Fibroblast of skin of left quadriceps (primary cell): ENCODE measurements around the gene PRKG1.
A peak's percentile ranks its signal among the peaks of the same experiment; 100 is the strongest.
"Not testable (repeated sequence)": the region's sequence is repeated elsewhere in the genome, so short reads cannot be mapped to it uniquely, and the experiment has no call there.

ENCODE experiments used
- DNase-seq, 2 experiments: peaks; one replicate each; pipeline ENCODE4 v3.0.0-alpha.2; 2013; ENCODE audit warnings: low read depth in 2 of 2

The PRKG1 gene

DNA sequence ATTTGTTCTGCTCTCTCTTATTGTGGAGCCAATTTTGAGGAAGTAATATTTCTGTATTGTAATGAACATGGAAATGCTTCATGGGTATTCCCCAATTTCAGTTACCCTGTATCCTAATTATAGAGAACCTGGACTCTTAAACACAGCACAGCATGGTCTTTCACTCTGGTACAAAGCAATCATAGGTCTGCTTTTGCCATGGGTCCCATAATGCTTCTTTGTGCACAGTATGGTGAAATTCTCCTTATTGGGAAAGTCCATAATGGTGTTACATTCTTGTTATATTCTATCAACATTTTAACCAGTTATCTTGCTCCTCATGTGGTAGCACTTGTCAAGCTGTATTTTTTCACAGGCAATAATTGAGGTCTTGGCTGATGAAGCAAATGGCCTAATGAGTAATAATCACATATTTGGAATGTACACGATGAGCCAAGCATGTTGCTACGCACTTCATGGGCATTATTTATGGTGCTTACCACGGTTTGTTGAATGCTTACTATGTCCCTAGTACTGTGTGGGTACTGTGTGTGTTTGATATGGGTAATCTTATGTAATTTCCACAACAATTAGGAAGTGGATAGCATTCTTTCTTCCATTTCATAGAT, 42.9 kb downstream of the PRKG1 start:
- DNase-seq = peak in 1 of 2 experiments; percentile 18

DNA sequence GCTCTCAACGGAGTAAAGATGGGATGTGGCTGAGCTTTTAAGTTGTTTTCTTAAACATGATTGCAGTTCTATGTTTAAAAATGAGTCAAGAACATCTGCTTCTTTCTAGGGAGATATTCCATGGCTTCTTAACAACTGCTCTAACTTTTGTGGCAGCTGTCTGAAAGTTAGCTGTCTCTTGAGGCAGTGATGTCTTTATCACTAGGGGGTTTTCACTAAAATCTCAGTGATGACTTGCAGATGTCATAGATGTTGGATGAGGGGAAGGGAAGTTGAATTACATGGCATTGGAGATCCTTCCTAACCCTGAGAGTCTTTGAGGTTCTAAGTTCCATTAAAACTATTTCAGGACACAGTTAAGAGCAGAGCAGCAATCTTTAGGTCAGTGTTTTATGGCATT, 43.5 kb downstream of the PRKG1 start:
- peak in 1 of 2 experiments; percentile 20 for DNase-seq

DNA sequence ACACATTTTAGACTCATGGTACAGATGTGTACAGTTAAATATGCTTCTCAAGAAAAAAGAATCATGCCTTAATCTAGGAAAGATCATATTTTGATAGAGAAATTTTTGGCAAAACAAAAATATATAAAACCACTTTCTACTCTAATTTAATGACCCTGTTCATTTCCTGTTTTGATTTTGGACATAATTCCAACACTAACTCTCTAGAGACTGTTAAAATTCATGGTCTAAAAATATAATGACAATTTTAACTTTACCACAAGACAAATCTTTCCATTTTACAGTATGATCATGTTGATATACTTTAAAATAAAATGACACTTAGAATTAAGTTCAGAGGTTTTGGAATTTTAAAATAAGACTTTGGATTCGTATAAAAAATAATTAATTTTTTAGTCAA, 45.2 kb downstream of the PRKG1 start:
- DNase-seq = no peak

DNA sequence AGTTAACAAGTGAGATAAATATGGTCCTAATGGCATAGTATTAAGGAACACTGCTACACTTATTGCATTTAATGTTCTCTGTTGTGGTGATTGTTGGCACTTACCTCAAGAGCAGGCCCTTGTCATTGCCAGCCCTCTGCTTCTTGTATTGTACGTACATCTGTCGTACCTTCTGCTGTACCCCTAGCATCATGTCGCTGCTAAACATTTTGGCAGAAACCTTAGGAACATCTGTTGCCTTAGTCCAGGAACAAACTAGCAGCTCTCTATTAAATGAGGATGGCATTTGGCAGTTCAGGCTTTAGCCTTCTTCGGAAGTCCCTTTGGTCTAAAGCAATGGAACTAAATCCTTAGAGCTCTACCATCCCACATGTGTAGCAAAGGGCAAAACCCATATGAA, 47.6 kb downstream of the PRKG1 start:
- no peak for DNase-seq

DNA sequence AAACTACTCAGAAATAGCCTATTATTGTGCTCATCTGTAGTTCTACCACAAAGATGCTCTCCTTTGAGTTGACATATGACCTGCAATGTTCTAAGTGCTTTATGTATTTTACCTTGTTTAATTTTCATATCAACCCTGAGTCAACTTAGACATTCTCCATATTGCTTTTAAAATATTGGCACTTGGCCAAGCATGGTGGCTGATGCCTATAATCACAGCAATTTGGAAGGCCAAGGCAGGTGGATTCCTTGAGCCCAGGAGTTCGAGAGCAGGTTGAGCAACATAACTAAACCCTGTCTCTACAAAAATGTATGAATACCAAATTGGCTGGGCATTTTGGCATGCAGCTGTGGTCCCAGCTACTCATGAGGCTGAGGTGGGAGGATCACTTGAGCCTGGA, 50.6 kb downstream of the PRKG1 start:
- no peak for DNase-seq

DNA sequence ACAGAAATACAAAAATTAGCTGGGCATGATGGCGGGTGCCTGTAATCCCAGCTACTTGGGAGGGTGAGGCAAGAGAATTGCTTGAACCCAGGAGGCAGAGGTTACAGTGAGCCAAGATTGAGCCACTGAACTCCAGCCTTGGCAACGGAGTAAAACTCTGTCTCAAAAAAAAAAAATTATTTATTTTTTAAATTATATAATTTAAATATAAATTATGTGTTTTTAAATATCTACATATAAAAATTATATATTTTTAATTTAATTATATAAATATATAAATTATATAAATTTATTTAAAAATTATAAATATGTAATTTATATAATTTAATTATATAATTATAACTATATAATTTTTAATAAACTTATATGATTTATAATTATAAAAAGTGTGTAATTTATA, 51.2 kb downstream of the PRKG1 start:
- no peak for DNase-seq

DNA sequence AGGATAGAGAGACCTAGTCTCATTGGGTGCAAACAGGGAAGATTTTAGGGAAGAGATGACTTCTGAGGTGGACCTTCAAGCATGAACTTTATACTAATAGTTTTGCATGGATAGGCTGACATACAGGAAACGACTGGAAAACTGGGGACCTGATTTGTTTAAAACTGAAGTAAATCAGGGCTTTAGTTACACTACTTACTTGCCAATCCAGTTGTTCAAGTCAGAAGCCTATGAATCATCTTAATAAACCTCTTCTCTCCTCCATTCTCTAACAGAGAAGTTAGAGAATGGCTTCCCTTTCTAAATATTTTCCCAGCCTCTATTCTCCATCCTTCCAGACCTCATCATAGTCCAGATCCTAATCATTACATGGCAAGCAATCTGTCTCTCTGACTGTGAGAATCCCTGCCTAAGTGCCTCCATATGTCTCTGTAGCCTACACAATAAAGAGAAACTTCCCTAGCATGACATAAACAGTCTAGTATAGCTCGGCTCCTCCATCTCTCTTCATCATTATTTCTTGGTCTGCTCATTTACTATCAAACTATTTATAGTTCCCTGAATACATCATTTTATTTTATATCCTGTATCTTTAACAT, 55.8 kb downstream of the PRKG1 start:
- peak; percentile 35 to 36 for DNase-seq

DNA sequence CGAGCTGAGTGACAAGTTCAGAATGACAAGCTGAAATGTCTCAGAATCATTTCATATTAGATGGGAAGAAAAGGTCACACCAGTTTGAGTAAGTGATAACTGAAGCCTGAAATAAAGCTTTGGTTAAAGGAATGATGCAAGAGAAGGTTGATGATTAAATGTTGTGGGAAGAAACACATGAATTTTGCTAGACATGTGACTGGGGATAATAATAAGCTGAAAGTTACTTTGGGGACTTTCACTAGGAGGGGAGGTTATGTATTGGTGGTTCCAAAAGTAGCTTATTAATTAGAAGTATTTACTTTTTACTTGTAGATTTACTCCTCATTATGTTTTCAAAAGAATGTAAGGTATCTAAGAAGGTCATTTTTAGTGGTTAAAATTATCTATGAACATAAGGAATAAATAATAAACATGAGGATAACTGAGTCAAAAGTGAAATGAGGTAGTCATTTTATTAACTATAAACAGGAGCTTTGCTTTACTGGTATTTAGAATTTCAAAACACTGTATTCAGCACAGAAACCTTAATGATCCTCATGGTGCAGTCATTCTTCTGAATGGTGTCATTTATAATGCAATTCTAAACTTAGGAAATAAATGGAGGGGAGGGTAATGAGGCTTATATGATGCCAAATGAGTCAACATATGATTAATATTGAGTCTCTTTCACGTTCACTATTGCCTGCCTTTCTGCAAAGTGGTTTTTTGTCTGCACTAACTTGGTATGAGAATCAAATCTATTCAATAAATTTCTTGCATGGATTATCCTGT, 63.7 kb downstream of the PRKG1 start:
- DNase-seq = peak; percentile 61

DNA sequence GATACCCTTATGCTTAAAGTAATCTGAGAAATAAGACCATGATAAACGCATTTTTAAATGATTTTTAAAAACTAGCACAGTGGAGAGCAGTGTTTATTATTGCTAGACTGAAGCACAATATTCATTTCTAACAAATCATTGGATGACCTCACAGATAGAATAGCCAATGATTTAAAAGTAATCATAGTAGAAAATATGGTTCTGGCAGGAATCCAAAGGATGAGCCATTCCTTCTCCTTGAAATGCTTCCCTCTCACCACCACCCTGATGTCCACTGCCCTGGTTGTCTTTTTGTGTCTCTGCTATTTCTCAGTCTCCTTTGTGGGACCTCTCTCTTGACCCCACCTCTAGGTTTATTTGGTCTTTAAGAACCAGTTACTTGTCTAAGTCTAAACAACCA, 64.9 kb downstream of the PRKG1 start:
- no peak for DNase-seq

DNA sequence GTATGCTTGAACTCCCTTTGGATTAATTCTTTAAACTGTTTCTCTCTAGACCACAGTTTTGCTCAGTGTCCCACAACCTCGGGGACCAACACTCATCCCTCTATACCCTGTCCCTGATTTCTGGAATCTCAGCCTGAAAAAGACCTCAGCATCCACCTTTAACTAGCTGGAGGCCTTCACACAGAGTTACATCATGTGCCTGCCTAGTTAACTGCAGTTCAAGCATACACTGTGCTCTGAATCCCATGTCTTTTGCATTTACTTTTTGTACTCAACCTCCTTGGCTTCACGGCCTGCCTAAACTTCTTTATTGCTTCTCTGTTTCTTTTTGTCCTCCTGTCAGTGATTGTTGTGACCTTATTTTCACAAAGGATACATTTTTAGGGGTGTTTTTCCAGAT, 66.7 kb downstream of the PRKG1 start:
- no peak for DNase-seq

DNA sequence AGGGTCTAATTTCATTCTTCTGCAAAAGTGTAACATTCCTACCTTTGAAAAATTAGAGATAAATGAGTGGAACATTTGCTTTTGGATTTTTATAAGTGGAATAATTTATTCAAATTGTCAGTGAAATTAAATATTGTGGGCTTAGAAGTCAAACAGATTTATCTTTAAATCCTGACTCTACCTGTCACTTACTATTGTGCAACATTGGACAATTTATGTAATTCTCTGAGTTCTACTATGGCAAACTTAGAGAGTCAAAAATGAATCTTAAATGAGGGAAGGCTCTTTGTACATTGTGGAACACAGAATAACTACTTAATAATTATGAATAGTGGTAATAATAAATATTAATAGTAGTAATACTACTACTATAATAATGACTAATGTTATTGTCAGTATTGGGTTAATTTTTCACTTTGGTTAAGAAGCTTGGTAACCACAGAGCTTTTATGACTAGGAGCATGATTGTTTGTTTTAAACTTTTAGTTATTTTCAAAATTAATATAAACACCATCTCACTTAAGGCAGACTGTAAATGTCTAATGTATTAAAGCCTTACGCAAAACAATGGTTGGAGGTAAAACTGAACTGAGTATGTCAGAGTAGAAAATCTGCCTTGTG, 70.0 kb downstream of the PRKG1 start:
- DNase-seq = no peak

DNA sequence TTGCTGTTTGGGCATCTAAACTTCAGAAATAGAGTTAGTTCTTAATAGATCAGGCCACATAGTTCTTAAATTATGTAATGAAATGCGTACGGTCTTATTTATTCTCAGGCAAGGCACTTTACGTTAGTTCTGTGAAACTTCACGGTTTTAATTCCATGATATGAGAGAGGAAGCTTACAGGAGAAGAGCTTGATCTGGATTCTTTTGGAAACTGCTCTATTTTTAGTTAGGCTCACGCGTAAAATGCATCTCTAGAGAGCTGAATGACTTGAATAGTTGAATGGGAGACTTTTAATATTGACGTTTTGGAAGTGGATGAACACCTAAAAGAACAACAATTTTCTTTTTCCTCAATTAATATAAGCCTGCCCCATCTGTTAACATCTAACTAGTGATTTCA, 71.1 kb downstream of the PRKG1 start:
- DNase-seq = no peak

DNA sequence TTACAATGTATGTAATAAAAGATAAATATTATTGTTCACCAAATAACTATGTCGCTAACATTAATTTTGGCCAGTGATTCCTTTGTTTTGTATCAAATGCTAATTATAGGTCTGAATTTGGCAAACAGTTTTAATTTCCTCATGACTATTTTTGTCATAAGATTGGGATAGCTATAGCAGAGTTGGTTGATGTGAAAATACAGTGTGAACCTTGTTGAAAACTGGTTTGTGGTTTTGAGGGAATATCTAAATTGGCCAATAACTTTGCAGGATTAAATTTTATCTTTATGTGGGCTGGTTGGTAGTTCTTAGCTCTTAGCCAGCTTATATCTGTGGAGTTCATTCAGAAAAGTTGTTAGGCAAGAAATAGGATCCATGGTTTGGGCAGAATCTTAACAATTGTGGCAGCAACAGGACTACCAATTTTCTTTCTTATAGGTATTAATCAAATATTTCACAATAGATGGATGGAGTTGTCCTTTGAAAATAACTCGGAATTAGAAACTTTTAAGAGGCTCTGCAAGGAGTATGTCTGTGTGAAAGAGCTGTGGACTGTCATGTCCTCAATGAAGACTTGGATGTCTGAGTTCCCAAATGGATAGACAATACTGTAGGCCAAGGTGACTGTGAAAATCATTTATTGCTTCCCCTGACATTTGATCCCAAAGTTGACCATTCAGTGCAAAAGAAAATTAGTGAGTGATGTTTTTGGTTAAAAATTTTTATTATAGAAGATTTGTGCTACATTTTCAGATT, 73.5 kb downstream of the PRKG1 start:
- DNase-seq = no peak

DNA sequence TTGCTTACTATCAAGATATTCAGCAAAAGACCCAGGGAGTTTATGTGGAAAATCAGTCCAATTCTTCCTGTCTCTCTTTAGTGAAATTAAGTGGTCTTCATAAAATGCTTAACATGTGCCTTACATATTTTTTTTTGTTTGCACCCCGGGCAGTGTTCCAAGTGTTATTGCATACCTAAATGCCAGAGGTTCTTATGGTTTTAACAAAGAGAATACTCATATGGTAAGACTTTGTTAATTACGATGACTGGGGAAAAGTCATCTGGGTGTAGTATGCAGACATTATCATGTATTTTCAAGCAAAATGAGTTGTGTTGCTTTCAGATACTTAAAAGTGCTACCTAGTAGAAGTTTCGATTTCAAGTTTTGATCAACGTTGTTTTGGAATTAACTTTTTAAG, 82.6 kb downstream of the PRKG1 start:
- DNase-seq = peak; percentile 95

DNA sequence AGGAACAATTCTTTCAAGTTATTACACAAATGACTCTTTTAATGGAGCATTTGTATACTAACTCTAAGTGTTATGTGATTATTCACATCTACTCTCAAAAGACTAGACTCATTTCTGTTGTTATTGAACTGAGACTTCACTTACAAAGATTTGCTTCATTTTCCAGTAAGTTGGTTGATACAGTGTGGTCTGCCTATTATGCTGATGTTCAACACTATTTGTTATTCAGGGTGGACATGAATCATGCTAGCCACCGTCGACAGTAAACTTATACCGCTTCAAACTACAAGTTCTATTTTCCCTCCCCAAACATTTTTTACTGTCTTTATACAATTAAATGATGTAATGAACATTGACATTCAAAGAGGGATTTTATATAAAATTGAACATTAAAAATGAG, 84.5 kb downstream of the PRKG1 start:
- no peak for DNase-seq

DNA sequence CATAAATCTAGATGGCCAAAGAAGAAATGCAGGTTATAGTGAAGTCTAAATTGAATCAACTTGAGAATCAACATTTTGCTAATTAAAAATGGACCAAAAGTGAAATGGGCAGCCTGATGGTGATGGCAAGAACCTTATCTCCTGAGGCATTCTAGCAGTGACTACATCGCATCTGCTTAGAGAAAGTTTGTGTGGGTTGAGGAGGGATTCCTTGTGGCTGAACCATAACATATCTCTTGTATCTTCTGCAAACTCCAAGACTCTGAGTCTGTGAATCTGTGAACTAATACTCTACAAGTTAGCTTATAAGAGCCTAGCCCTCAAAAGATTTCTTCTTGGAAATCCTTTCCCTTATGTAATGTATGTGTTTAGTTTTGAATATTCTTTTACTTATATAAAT, 85.6 kb downstream of the PRKG1 start:
- DNase-seq = no peak

DNA sequence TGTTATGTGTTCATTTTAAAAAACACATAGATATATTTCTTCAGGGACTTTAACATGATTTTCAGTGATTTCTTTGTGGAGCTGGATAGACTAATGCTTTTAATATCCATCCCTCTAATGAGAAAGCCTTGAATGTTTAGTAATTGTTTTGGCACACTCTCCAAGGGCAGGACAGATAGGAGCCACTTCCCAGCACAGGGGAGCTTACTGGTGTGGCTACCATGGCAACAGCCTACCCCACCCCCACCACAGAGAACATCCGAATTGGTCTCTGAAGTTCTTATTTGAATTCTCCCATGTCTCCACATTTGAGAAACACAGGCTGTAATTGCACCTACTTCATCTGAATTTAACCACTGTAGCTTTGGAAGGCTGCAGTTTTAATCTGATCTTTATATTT, 87.7 kb downstream of the PRKG1 start:
- DNase-seq = no peak

DNA sequence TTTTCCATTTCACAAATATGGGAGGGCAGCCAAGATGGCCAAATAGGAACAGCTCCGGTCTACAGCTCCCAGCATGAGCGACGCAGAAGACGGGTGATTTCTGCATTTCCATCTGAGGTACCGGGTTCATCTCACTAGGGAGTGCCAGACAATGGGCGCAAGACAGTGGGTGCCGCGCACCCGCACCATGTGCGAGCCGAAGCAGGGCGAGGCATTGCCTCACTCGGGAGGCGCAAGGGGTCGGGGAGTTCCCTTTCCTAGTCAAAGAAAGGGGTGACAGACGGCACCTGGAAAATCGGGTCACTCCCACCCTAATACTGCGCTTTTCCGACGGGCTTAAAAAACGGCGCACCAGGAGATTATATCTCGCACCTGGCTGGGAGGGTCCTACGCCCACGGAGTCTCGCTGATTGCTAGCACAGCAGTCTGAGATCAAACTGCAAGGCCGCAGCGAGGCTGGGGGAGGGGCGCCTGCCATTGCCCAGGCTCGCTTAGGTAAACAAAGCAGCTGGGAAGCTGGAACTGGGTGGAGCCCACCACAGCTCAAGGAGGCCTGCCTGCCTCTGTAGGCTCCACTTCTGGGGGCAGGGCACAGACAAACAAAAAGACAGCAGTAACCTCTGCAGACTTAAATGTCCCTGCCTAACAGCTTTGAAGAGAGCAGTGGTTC, 89.2 kb downstream of the PRKG1 start:
- DNase-seq = not testable (repeated sequence)

DNA sequence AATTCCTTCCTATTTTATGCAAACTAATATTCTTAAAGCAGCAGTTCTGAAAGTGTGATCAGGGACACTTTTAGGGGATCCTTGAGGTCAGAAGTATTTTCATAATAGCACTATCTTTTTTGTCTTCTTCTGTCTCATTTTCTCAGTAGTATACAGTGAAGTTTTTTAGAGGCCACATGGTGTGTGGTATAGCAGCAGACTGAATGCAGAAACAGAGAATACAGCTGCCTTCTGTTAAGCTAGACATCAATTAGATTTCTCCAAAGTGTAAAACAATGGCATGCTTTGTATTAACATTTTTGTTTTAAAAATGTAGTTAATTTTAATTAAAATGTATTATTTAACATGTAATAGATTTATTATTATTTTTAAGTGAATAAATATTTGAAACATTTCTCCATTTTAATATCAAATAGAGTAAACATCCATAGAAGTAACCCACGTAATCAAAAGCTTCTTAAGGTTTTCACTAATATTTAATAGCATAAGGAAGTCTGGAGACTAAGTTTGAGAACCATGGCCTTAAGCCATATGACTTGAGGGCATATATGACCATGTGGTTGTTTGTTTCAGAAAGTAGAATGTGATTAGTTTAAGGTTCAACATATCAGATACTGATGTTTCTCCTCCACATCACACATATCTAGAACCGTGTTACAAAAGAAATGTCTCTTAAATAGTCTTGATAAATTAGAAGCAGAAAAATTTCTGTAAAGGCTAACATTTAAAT, 94.0 kb downstream of the PRKG1 start:
- no peak for DNase-seq

DNA sequence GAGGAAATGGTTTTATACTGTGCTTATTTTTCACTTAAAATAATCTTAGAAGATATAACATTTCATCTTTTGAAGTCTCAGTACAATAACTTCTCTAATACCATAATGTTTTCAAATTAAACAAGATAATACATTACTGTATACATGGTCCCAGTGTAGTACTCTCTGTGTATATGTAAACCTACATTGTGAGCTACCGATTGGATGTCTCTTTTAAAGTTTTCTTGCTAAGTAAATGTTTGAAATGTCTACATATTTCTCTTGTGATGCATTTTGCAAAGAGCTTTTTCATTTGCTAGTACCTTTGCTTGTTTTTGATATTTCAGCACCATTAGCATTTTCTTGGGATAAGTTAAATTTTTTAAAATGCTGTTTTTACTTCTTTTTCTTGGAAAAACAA, 94.8 kb downstream of the PRKG1 start:
- DNase-seq = no peak
